ENCODE results near the gene KCNIP4. TPM values are rescaled to one million over a fixed set of nuclear protein-coding genes. Genes with fewer than 3 reads are reported as not detected.

Gene KCNIP4
- total and polyA plus RNA-seq, 2 experiments from 2014 or later, result 0.14 to 0.63 TPM

GRCh38 chr4:21710179-21710835, 238.3 kb downstream of the KCNIP4 start:
- Histone ChIP-seq H3K9me2 (ENCODE audit: insufficient read depth) (no peaks in the 10 kb centered on the region; the same call in none of the 2 replicates), H3K4me2 (peak overlapping the region; percentile 58; the same call in 1 of the 2 replicates), H3K36me3 (ENCODE audit: insufficient read depth) (no peaks in the 10 kb centered on the region), H3K4me3 (no peak overlapping the region), H3K79me2 (replicated peaks; ENCODE audit: insufficient read depth) (no peaks in the 10 kb centered on the region), H4K20me1 (replicated peaks; ENCODE audit: insufficient read depth) (no peaks in the 10 kb centered on the region), H3K27ac (ENCODE audit: low read depth) (no peak overlapping the region), H3K4me1 (ENCODE audit: insufficient read depth) (peaks cover 17% of the 10 kb centered on the region), H3K27me3 (ENCODE audit: insufficient read depth) (no peaks in the 10 kb centered on the region), H3F3A (replicated peaks; ENCODE audit: low read depth) (no peaks in the 10 kb centered on the region), H2AFZ (no peak overlapping the region)
- DNase-seq (ENCODE audit: low spot score) (no peak), ATAC-seq (peak; percentile 70)
- H3K4me3 Mint-ChIP-seq, result no peak overlapping the region
- no peaks in the 10 kb centered on the region for H3K27me3 Mint-ChIP-seq (ENCODE audit: insufficient read depth, low read depth, poor library complexity)
- TF ChIP-seq ZNF331 (CRISPR knock-in tag; IDR thresholded peaks at IDR 0.05; ENCODE audit: low read depth) (no peak), JUNB (IDR thresholded peaks at IDR 0.05; ENCODE audit: unreplicated experiment) (no peak), CREB1 (CRISPR knock-in tag; IDR thresholded peaks at IDR 0.05; ENCODE audit: low read depth) (no peak), STAT1 (IDR thresholded peaks at IDR 0.05; ENCODE audit: unreplicated experiment) (no peak)
- H3K4me1 Mint-ChIP-seq, result peaks cover 15% of the 10 kb centered on the region; the same call in 2 of the 3 replicates
- no peak overlapping the region for H3K27ac Mint-ChIP-seq
- H3K9me3 Mint-ChIP-seq, result no peaks in the 10 kb centered on the region
- no peaks in the 10 kb centered on the region for H3K36me3 Mint-ChIP-seq (ENCODE audit: low read depth)

GRCh38 chr4:21709761-21710160, 238.8 kb downstream of the KCNIP4 start:
- Histone ChIP-seq H2AFZ (no peak overlapping the region), H3K36me3 (ENCODE audit: insufficient read depth) (no peaks in the 10 kb centered on the region), H3K27me3 (ENCODE audit: insufficient read depth) (no peaks in the 10 kb centered on the region), H3K27ac (ENCODE audit: low read depth) (no peak overlapping the region), H3K4me2 (no peak overlapping the region), H4K20me1 (replicated peaks; ENCODE audit: insufficient read depth) (no peaks in the 10 kb centered on the region), H3F3A (replicated peaks; ENCODE audit: low read depth) (no peaks in the 10 kb centered on the region), H3K79me2 (replicated peaks; ENCODE audit: insufficient read depth) (no peaks in the 10 kb centered on the region), H3K9me2 (ENCODE audit: insufficient read depth) (no peaks in the 10 kb centered on the region; the same call in 1 of the 2 replicates), H3K4me3 (no peak overlapping the region), H3K4me1 (ENCODE audit: insufficient read depth) (peaks cover 17% of the 10 kb centered on the region)
- no peak overlapping the region for H3K27ac Mint-ChIP-seq
- no peak for ATAC-seq
- DNase-seq (ENCODE audit: low spot score), result no peak
- no peaks in the 10 kb centered on the region for H3K36me3 Mint-ChIP-seq (ENCODE audit: low read depth)
- H3K9me3 Mint-ChIP-seq, result no peaks in the 10 kb centered on the region
- H3K4me3 Mint-ChIP-seq, result no peak overlapping the region
- H3K4me1 Mint-ChIP-seq, result peaks cover 15% of the 10 kb centered on the region; the same call in 2 of the 3 replicates
- no peaks in the 10 kb centered on the region for H3K27me3 Mint-ChIP-seq (ENCODE audit: insufficient read depth, low read depth, poor library complexity)
- TF ChIP-seq REST (IDR thresholded peaks at IDR 0.05; ENCODE audit: unreplicated experiment), result no peak
- no peak for TF ChIP-seq ZNF331 (CRISPR knock-in tag; IDR thresholded peaks at IDR 0.05; ENCODE audit: low read depth)
- no peak for TF ChIP-seq ETS1 (IDR thresholded peaks at IDR 0.05)
- no peak for TF ChIP-seq EZH2phosphoT487 (IDR thresholded peaks at IDR 0.05; ENCODE audit: unreplicated experiment)
- TF ChIP-seq ZNF462 (CRISPR knock-in tag; IDR thresholded peaks at IDR 0.05), result no peak
